HG02884 (cell line): Measurements from ENCODE around the gene CADM1.

Experiments
- ATAC-seq: cut with Tn5 transposase; IDR thresholded peaks from one replicate; pipeline ENCODE4 v1.9.1; 2021; ENCODE audit warnings: mild to moderate bottlenecking, moderate library complexity; ENCODE audit not compliant: unreplicated experiment

CADM1 gene

GRCh38 chr11:115133475-115134209 is 370.6 kb downstream of the CADM1 start:
- ATAC-seq: no peak

- no peak for ATAC-seq
These were observed 371.6 kb downstream of the CADM1 start for GRCh38 chr11:115132436-115133228.

DNA sequence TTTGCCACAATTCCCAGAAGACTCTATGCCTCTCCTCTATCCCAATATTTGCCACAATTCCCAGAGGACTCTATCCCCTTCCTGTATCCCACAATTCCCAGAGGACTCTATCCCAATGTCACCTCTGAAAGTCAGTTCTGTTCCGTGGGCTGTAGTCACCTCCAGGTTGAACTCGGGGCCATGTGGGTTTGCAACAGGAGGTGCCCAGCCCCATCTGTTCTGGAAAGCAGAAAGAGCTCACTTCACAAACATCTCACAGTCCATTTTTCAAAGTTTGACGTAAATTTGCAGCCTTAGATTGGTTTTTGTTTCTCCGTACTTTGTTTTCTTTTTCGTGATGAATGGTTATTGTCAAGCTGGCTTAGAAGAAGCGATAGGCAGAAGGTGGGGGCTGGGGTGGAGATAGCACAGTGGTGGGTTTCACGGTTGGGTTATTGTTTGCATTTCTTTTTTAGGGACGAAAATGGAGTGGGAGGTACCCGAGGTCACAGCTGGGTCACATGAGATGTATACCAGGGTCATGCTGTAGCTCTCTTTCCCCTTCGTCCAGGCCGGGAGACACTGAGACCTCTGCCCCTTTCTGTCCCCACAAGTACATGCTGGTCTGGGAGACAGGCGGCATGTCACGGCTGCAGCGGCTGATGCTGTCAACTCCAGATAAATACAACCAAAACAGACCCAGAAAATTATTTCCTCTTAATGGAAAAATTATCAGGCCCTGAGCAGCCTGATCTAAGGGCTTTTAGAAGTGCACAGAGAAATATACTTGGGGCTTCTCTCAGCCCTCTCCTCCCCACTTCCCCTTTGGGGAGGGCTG is 374.5 kb downstream of the CADM1 start:
- ATAC-seq: no peak

- no peak for ATAC-seq
These were observed 376.0 kb downstream of the CADM1 start for GRCh38 chr11:115128226-115128625.

GRCh38 chr11:115127790-115128189 is 376.4 kb downstream of the CADM1 start:
- ATAC-seq: no peak

DNA sequence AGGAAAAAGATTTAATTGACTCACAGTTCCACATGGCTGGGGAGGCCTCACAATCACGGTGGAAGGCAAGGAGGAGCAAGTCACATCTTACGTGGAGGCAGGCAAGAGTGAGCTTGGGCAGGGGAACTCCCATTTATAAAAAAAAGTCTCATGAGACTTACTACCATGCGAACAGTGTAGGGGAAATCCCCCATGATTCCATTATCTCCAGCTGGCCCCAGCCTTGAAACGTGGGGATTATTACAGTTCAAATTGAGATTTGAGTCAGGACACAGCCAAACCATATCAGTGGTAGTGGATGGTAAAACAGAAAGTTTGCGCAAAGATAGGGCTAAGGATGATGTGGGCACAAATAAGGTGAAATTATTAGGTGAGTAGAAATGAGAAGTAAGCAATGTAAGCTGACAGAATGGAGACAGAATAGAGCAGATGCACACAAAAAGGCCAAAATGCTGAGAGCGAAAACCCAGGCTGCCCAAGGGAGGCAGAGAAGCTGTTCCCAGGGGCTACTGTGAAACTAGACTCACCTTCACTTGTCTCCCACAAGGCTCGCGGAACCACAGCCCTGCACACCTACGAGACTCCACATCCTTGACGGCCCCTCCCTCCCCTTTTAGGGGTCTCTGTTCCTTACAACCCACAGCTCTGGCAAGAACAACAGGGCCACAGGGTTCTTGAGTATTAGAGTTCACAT is 377.6 kb downstream of the CADM1 start:
- peak; percentile 89 for ATAC-seq

- peak; percentile 20 for ATAC-seq
These were observed 378.1 kb downstream of the CADM1 start for GRCh38 chr11:115126092-115126491.

GRCh38 chr11:115124786-115125185 is 379.4 kb downstream of the CADM1 start:
- no peak for ATAC-seq

GRCh38 chr11:115123641-115124040 is 380.6 kb downstream of the CADM1 start:
- ATAC-seq: no peak

- no peak for ATAC-seq
These were observed 381.9 kb downstream of the CADM1 start for GRCh38 chr11:115122274-115122673.
